Adrenal gland (tissue), 5 donors: ENCODE data around the gene SYDE1.

Experiments used
- CTCF ChIP-seq, 6 experiments: fragments of 450-650 bp in 4 of 6; fragments of 200-600 bp in 2 of 6; sonication (generic) in 1 of 6; IDR thresholded peaks; 1 replicate in 5 of 6; 2 replicates in 1 of 6; pipeline versions ENCODE4 v1.5.1 to v1.8.0; 2016 to 2021; ENCODE audit warnings: antibody characterized with exemption in 6 of 6, mild to moderate bottlenecking in 2 of 6, moderate library complexity in 1 of 6
- POLR2A ChIP-seq, 2 donors: fragments of 450-650 bp; IDR thresholded peaks; one replicate each; pipeline ENCODE4 v1.6.1; 2017; ENCODE audit warnings: antibody characterized with exemption in 2 of 2, mild to moderate bottlenecking in 2 of 2, moderate library complexity in 1 of 2
- donor health status: DM: no; HTN: no; CAD: no.

- TF ChIP-seq CTCF (IDR thresholded peaks at IDR 0.05) (no peak), POLR2A (IDR thresholded peaks at IDR 0.05) (no peak)
Observed at GRCh38 chr19:15155296-15155695, 48.1 kb downstream of the SYDE1 start.
